Endodermal cell (in vitro differentiated cells): ENCODE measurements around the gene CORO1C. TPM values are rescaled to one million over a fixed set of nuclear protein-coding genes. Genes with fewer than 3 reads are reported as not detected.

Experiments used
- DNase-seq: peaks from one replicate; pipeline ENCODE4 v3.0.0-alpha.2; 2017
- H3K27ac ChIP-seq: 2 replicates; pipeline ENCODE4 v1.5.1; 2013; ENCODE audit warnings: mild to moderate bottlenecking, low read depth, low read length, moderate library complexity
- H3K27me3 ChIP-seq: 2 replicates; pipeline ENCODE4 v1.6.1; 2013; ENCODE audit warnings: mild to moderate bottlenecking, low read length, moderate library complexity; ENCODE audit not compliant: insufficient read depth, control insufficient read depth, poor library complexity, severe bottlenecking
- H3K36me3 ChIP-seq: 2 replicates; pipeline ENCODE4 v1.7.0; 2013; ENCODE audit warnings: mild to moderate bottlenecking, low read length, moderate library complexity; ENCODE audit not compliant: control insufficient read depth, insufficient read depth
- H3K4me1 ChIP-seq: one replicate; pipeline ENCODE4 v1.7.0; 2013; ENCODE audit warnings: low read length; ENCODE audit not compliant: control insufficient read depth, insufficient read depth
- H3K4me3 ChIP-seq: 2 replicates; pipeline ENCODE4 v1.5.1; 2013; ENCODE audit warnings: mild to moderate bottlenecking, low read length, moderate library complexity
- H3K9ac ChIP-seq: 2 replicates; pipeline ENCODE4 v1.6.1; 2013; ENCODE audit warnings: mild to moderate bottlenecking, low read length, moderate library complexity; ENCODE audit not compliant: poor library complexity, severe bottlenecking; ENCODE audit errors: extremely low read depth
- H3K9me3 ChIP-seq: 2 replicates; pipeline ENCODE4 v1.6.1; 2013; ENCODE audit warnings: mild to moderate bottlenecking, low read length, moderate library complexity; ENCODE audit not compliant: control insufficient read depth
- H3K27ac Mint-ChIP-seq: 2 replicates; pipeline ENCODE4 v1.8.0; 2020; ENCODE audit warnings: mixed read lengths
- H3K27me3 Mint-ChIP-seq: 2 replicates; pipeline ENCODE4 v1.8.0; 2021; ENCODE audit warnings: mild to moderate bottlenecking, mixed read lengths; ENCODE audit not compliant: insufficient read depth
- H3K36me3 Mint-ChIP-seq: 2 replicates; pipeline ENCODE4 v1.8.0; 2020; ENCODE audit warnings: low read depth, mixed read lengths
- H3K4me1 Mint-ChIP-seq: 2 replicates; pipeline ENCODE4 v1.8.0; 2020; ENCODE audit warnings: mixed read lengths
- H3K4me3 Mint-ChIP-seq: 2 replicates; pipeline ENCODE4 v1.8.0; 2020; ENCODE audit warnings: mild to moderate bottlenecking, moderate library complexity, mixed read lengths
- H3K9me3 Mint-ChIP-seq: 2 replicates; pipeline ENCODE4 v1.8.0; 2020; ENCODE audit warnings: mild to moderate bottlenecking, mixed read lengths
- WGBS, 2 experiments: methylation state at CpG; one replicate each; pipeline versions ENCODE4 v1.1.5 to v1.1.7; 2013; ENCODE audit warnings: missing lambda C conversion rate in 2 of 2, mixed read lengths in 1 of 2; ENCODE audit not compliant: insufficient coverage in 1 of 2, insufficient read length in 1 of 2; 5-methylcytosine and 5-hydroxymethylcytosine counted together
- total RNA-seq, 2 donors: library from RNA; stranded (reverse); fragmentation: NEBNext Ultra II Directional in 1 of 2; extraction: Animal tissue kit (Norgen Biotek cat#: 25700) in 1 of 2; gene quantifications; 2 replicates in 1 of 2; 3 replicates in 1 of 2; pipeline ENCODE4 v1.2.1, GENCODE V29; 2021
- TF ChIP-seq, protein P1 (sequence below): fragments of 200-600 bp; sonication (generic); conservative IDR thresholded peaks from 2 replicates; pipeline ENCODE4 v1.5.0; 2021; ENCODE audit warnings: antibody characterized with exemption, mild to moderate bottlenecking

CORO1C gene
- total RNA-seq, 2 donors from 2014 or later, result 122 to 125 TPM

- Mint-ChIP-seq H3K36me3 (no peaks in the 10 kb centered on the region), H3K27ac (no peak overlapping the region), H3K27me3 (no peaks in the 10 kb centered on the region), H3K9me3 (no peaks in the 10 kb centered on the region), H3K4me1 (peaks cover 16% of the 10 kb centered on the region), H3K4me3 (no peak overlapping the region)
- Histone ChIP-seq H3K27ac (peak overlapping the region; percentile 99), H3K4me1 (peaks cover 12% of the 10 kb centered on the region), H3K9ac (no peak overlapping the region), H3K9me3 (no peaks in the 10 kb centered on the region), H3K27me3 (no peaks in the 10 kb centered on the region), H3K36me3 (peaks cover 2% of the 10 kb centered on the region), H3K4me3 (no peak overlapping the region)
- DNase-seq, result peak; percentile 61
- 75 to 93% methylated on average over 5 to 7 of the region's 7 CpGs for WGBS, 2 experiments
- TF ChIP-seq, protein P1, sequence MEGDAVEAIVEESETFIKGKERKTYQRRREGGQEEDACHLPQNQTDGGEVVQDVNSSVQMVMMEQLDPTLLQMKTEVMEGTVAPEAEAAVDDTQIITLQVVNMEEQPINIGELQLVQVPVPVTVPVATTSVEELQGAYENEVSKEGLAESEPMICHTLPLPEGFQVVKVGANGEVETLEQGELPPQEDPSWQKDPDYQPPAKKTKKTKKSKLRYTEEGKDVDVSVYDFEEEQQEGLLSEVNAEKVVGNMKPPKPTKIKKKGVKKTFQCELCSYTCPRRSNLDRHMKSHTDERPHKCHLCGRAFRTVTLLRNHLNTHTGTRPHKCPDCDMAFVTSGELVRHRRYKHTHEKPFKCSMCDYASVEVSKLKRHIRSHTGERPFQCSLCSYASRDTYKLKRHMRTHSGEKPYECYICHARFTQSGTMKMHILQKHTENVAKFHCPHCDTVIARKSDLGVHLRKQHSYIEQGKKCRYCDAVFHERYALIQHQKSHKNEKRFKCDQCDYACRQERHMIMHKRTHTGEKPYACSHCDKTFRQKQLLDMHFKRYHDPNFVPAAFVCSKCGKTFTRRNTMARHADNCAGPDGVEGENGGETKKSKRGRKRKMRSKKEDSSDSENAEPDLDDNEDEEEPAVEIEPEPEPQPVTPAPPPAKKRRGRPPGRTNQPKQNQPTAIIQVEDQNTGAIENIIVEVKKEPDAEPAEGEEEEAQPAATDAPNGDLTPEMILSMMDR, result no peak
Observed at GRCh38 chr12:108637222-108637971, 93.9 kb downstream of the CORO1C start.

GRCh38 chr12:108635997-108636808, 95.1 kb downstream of the CORO1C start:
- no peak overlapping the region for H3K27ac Mint-ChIP-seq
- Histone ChIP-seq H3K36me3 (no peaks in the 10 kb centered on the region), H3K9ac (no peak overlapping the region), H3K4me3 (no peak overlapping the region), H3K9me3 (no peaks in the 10 kb centered on the region), H3K27ac (no peak overlapping the region), H3K4me1 (peaks cover 12% of the 10 kb centered on the region), H3K27me3 (no peaks in the 10 kb centered on the region)
- no peaks in the 10 kb centered on the region for H3K36me3 Mint-ChIP-seq
- TF ChIP-seq, protein P1, result no peak
- 90 to 91% methylated on average over 4 to 5 of the region's 6 CpGs for WGBS, 2 experiments
- H3K9me3 Mint-ChIP-seq, result no peaks in the 10 kb centered on the region
- DNase-seq, result no peak
- H3K4me1 Mint-ChIP-seq, result peaks cover 16% of the 10 kb centered on the region
- no peak overlapping the region for H3K4me3 Mint-ChIP-seq
- no peaks in the 10 kb centered on the region for H3K27me3 Mint-ChIP-seq

- H3K9me3 ChIP-seq, result no peaks in the 10 kb centered on the region
- TF ChIP-seq, protein P1, result no peak
- H3K27me3 ChIP-seq, result no peaks in the 10 kb centered on the region
- H3K4me1 Mint-ChIP-seq, result peaks cover 16% of the 10 kb centered on the region
- peak overlapping the region; percentile 4 for H3K27ac ChIP-seq
- DNase-seq, result peak; percentile 75
- no peaks in the 10 kb centered on the region for H3K36me3 Mint-ChIP-seq
- H3K27me3 Mint-ChIP-seq, result no peaks in the 10 kb centered on the region
- no peak overlapping the region for H3K9ac ChIP-seq
- H3K27ac Mint-ChIP-seq, result no peak overlapping the region
- 61 to 73% methylated on average over 8 to 15 of the region's 15 CpGs for WGBS, 2 experiments
- H3K9me3 Mint-ChIP-seq, result no peaks in the 10 kb centered on the region
- peaks cover 12% of the 10 kb centered on the region for H3K4me1 ChIP-seq
- H3K36me3 ChIP-seq, result no peaks in the 10 kb centered on the region
- H3K4me3 Mint-ChIP-seq, result no peak overlapping the region
- H3K4me3 ChIP-seq, result no peak overlapping the region
Observed at GRCh38 chr12:108635201-108635996, 95.9 kb downstream of the CORO1C start.
